GM21825 (cell line): Measurements from ENCODE around the gene ZNF81.
"Not testable (repeated sequence)": the region's sequence is repeated elsewhere in the genome, so short reads cannot be mapped to it uniquely, and the experiment has no call there.

Experiments used
- ATAC-seq: cut with Tn5 transposase; IDR thresholded peaks from one replicate; pipeline ENCODE4 v1.9.1; 2021; ENCODE audit warnings: mild to moderate bottlenecking, moderate library complexity; ENCODE audit not compliant: unreplicated experiment

ZNF81 gene

DNA sequence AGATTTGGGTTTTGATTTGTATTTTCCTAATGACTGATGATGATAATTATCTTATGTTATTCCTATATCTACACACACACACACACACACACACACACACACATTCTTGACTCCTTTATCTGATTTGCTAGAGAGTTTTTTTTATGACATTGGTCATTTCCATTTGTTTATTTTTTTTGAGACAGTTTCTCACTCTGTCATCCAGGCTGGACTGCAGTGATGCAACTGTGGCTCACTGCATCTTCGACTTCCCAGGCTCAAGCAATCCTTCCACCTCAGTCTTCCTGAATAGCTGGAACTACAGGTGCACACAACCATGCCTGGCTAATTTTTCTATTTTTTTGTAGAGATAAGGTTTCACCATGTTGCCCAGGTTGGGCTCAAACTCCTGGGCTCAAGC lies 6.7 kb downstream of the ZNF81 start:
- ATAC-seq = no peak

DNA sequence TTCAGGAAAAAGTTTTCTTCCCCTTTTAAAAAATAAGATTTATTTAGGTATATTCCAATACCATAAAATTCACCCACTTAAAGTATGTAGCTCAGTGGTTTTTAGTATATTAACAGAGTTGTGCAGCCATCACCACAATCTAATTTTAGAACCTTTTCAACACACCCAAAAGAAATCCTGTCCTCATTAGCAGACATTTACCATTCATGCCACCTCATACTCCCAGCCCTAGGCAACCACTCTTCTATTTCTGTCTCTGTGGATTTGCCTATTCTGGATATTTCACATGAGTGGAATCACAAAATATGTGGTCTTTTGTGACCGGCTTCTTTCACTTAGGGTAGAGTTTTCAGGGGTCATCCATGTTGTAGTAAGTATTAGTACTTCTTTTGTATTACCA lies 7.4 kb downstream of the ZNF81 start:
- no peak for ATAC-seq

DNA sequence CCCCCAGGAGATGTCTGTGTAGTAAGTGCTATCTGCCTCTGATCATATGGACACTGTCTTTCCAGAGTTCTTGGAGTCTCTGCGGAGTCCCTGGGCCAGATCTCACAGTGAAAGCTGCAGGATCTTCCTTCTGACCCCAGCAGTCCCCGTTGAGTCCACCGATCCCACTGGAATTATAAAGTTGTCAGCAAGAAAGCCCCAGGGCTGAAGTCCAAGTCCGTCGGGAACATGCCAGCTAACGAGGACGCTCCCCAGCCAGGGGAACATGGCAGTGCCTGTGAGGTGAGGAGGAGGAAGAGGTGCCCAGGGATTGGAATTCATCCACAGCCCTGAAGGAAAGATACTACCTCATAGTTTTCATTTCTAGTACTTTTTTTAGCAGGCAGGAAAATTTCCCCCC lies 9.3 kb downstream of the ZNF81 start:
- ATAC-seq = no peak

DNA sequence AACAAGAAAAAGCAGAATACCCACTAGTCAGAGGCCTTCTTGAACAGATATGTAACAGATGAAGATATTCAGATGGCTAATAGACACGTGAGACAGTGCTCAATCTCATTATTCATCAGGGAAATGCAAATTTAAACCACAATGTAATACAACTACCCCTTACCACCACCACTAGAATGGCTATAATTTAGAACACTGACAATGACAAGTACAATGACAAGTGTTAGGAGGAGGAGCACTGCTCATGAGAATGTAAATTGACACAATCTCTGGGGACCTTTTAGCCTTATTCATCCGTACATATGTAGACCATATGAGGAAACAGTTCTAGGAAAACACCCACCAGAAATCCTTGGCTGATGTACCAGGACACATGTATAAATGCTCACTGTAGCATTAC lies 13.1 kb downstream of the ZNF81 start:
- no peak for ATAC-seq

DNA sequence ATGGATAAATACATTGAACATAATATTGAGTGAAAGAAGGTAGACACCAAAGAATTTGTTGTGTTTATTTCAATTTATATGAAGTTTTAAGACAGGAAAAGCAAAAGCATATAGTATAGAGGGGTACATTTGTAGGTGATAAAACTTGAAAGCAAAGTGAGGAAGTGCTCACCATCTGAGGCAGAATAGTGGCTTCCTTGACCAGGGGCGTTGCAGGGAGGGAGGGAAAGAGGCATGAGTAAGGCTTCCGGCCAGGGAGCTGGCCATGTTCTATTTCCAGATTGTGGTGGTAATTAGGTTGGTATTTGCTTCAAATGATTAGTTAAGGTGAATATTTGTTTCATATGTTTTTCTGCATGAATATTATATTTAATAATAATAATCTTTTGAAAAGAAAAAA lies 13.7 kb downstream of the ZNF81 start:
- ATAC-seq = not testable (repeated sequence)

DNA sequence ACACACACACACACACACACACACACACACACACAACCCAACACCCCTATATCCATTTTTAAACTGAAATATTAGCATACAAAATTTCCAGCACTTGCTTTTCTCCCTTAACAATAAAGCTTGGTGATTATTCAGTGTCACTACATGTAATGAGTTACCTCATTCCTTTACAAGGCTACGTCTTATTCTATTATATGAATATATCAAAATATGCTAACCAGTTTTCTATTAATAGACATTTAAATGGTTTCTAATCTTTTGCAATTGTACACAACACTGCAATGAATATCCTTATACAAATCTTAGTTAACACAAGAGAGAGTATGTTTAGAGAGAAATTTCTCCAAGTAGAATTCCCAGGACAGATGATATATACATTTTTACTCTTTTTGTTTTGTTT lies 14.2 kb downstream of the ZNF81 start:
- ATAC-seq = no peak

DNA sequence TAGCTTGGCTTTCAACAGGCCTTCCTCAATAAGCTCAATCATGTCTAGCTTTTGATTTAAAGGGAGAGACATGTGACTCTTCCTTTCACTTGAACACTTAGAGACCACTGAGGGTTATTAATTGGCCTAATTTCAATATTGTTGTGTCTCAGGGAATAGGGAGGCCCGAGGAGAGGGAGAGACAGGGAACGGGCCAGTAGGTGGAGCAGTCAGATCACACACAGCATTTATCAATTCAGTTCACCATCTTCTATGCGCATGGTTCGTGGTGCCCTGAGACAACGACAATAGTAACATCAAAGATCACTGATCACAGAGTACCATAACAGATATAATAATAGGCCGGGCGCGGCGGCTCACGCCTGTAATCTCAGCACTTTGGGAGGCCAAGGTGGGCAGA lies 17.8 kb downstream of the ZNF81 start:
- no peak for ATAC-seq

DNA sequence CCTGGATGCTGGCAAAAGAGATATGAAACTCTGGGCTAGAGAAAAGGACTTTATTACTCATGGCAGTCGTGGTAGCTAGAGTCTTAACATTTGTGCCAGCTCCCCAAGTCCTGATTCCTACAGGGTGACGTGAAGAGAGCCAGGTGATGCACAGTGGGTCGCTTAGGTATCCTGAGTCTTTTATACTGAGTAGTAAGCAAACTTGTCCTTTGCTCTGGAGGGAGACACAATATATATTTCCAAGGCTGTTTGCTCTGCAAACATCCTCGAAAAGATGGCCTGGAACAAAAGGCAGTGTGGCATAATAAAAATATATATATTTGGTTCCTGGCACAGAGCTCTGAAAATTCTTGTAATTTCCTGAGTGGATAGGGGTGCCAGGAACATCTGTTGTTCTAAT lies 23.0 kb downstream of the ZNF81 start:
- no peak for ATAC-seq

DNA sequence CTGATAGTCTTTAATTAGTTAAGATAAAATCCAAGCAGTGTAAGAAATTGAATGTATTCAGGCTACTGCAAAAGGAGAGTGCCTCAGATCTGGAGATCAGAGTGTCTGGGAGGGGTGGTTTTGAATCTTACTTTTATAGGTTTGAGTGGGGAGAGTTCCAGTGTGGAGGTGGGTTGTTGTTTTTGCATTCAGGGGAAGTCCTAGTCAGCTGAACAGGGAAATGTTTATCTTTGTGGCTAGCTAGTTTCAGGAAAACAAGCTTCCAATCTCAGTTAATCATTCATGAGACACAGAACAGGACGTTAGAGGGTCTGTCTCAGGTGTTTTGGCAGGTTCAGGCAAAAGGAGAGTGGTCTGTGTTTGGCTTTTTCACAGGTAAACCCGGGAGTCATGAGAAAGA lies 26.0 kb downstream of the ZNF81 start:
- ATAC-seq = no peak

DNA sequence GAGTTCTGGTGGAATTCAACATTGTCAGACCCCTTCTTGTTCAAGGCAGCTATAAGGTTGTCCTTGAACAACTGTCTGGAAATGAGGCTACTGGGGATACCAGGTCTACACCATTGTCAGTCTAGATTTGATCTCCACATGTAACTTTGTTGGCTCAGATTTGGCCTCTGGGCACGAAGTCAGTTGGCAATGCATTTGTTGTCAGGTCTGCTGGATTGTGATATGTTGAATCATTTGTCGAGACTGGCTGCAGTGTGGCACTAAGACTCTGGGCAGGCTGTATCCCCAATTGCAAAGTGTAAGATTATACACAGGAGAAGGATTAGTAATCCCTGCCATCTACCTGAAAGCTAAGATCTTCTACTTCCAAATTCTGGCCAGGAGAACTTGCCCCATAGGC lies 26.5 kb downstream of the ZNF81 start:
- no peak for ATAC-seq

DNA sequence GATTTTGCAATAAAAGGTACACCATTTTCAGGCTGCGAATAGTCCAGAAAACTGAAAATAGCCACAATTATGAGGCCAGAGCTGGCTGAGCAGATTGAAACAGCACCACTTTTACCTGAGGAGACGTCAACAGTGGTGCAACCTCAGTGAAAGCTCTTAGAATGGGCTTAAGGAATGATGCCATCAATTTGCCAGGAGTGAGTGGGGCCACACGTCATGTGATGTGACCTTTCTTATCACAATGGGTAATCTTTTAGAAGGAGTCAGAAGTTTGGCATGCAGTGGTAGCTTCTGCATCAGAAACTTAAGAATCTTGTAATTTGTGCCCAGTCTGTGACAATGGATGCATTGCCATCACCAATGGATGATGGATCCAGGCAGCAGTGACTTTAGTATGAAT lies 27.6 kb downstream of the ZNF81 start:
- no peak for ATAC-seq

DNA sequence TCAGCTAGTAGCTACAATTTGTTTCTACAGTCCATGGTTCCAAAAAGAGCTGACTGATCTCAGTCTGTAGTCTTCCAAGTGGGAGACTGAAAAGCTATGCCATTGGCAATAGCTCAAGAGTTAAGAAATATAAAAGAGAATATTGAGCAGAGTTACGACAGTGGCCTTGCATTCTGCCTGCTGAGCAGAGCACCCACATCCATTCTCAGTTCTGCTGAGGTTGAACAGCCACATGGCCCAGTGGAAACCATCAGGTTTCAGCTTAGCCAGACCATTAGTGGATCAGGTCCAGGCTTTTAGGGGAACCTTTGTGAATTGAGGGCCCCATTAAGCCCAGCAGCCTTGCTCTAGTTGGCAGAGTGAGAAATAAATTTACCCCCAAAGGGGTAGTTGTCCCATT lies 28.1 kb downstream of the ZNF81 start:
- ATAC-seq = no peak

DNA sequence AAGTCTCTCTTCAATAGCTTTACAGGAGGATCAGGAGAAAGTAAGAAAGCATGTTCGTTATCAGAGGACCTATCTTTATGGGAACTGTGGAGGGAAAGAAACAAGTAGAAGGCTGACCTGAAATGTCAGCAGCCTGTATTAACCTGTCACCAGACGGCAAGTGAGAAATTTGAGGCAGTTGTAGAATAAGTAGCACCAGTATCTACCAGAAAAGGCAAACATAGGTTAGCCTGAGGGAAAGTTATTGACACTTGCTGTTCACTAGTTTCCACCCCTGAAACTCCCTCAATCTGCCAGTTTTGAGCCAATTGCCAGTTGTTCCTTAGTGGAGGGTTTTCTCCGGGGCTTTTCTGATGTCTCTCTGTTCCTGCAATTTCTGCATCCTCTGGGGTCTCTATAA lies 36.4 kb downstream of the ZNF81 start:
- no peak for ATAC-seq

DNA sequence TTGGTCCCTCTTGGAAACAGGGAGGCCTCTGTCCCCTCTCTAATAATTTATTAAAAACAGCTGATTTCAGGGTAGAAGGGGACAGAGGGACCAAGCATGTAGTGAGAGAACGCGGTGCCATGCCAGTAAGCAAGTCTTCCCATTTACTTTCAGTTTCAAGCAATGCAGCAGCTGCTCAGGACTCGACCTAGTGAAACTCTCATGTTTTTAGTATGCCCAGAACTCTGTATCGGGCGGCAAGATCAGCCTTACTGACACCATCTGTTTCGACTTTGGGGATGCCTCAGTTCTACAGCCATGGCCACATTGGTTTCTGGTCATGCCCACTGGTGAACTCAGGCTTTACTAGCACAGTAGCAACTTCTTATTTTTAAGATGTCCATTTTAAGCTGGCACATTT lies 40.6 kb downstream of the ZNF81 start:
- no peak for ATAC-seq

DNA sequence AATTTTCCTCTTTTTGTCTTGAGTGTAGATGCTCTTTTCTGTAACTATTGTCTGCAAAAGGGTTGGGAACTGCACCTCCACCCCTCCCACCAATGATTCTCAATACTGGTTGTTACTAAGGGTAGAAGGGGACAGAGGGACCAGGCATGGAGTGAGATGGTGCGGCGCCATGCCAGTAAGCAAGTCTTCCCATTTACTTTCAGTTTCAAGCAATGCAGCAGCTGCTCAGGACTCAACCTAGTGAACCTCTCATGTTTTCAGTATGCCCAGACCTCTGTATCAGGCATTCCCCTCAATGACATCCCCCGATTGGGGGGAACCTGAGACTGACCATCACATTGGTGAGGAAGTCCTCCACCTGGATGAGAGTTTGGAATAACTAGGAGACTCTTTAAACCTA lies 41.5 kb downstream of the ZNF81 start:
- no peak for ATAC-seq

DNA sequence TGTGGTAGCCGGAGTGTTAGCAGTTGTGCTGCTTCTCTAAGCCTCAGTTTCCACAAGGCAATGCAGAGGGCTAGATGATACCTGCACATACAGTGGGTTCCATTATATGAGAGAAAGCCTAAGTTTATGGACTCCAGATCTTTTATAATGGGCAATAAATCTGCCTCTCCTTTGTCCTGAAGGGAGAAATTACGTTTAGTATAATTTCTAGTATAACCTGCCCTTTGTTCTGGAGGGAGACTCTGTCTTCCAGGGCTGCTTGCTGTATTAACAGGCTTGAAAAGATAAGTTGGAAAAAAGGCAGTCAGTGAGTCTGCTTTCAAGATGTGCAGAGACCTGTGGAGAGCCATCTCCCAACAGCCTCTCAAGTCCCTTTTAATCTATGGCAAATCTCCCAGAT lies 42.8 kb downstream of the ZNF81 start:
- no peak for ATAC-seq

DNA sequence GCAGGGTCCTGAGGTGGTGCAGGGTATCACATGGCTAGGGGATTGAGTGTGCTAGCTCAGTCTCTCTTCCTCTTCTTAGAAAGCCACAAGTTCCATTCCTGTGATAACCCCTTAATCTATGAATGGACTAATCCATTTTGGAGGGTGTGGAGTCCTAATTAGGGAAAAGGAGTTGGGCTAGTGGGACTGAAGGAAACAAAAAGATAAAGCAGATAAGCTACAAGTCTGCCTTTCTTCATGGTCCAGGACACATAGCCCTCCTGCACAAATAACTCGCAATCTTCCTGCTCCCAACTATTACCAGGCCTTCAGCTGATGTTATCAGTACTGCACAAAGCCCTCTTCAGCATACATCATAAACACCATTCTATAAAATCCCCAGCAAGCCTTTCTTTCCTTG lies 44.2 kb downstream of the ZNF81 start:
- no peak for ATAC-seq

DNA sequence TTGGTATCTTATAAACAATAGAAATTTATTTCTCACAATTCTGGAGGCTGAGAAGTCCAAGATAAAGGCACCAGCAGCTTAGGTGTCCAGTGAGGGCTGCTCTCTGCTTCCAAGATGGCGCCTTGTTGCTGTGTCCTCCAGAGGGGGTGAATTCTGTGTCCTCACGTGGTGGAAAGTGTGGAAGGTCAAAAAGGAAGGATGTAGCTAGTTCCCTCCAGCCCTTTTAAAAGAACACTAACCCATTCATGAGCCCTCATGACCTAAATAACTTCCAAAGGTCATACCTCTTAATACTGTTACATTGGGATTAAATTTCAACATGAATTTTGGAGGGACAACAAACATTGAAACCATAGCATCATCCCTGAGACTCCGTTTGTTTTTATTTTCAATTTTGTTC lies 48.8 kb downstream of the ZNF81 start:
- no peak for ATAC-seq

DNA sequence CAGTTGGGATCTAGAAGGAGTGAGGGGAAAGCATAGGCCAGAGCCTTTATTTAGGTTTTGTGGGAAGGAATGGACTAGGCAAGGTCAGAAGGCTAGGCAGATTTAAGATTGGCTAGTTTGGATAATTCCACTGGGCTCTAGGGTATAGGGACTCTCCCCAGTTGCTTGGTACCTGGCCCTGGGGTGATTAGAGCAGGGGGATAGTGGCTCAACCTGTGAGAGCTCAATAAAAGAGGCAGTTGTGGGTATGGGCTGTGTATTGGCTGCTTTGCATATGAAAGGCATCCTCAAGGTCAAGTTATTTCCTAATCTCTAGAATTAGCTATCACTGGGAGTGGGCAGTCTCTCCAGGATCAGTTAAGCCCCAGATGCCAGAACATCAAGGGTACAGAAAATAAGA lies 61.3 kb downstream of the ZNF81 start:
- ATAC-seq = no peak

DNA sequence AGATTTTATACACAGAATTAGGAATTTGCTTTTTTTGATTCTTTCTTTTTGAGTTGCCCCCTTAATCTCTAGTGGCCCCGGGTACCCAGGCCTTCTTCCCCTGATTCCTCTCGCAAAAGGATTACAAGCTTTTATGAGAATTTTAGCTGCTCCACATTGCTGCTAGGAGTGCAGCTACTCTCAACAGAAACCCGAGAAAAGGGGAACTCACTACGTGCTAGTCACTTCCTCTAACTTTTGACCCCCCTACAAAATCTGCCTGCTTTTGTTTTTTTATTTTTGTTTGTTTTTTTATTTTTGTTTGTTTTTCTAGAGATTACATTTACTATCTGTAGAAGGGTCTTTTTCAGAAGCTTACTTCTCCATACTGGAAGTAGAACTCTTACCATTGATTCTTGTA lies 64.1 kb downstream of the ZNF81 start:
- ATAC-seq = no peak

DNA sequence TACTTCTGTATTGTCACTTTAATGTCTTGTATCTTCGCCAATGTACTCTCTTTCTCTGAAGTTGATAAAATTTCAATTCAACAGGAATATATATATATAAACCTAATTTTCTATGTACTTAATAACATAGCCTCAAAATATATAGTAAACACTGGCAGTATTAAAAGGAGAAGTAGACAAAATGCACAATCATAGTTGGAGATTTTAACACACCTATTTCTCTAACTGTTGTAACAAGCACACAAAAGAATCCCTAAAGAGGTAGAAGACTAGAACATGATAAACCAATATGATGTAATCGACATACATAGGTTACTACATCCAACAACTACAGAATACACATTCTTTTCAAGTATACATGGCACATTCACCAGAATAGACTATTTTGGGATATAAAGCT lies 65.5 kb downstream of the ZNF81 start:
- no peak for ATAC-seq

DNA sequence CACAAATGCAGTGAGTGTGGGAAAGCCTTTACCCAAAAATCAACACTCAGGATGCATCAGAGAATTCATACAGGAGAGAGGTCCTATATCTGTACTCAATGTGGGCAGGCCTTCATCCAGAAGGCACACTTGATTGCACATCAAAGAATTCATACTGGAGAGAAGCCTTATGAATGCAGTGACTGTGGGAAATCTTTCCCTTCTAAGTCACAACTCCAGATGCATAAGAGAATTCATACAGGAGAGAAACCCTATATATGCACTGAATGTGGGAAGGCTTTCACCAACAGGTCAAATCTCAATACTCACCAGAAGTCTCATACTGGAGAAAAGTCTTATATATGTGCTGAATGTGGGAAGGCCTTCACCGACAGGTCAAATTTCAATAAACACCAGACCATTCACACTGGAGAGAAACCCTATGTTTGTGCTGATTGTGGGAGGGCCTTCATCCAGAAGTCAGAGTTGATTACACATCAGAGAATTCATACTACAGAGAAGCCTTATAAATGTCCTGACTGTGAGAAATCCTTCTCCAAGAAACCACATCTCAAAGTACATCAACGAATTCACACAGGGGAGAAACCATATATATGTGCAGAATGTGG lies 79.3 kb downstream of the ZNF81 start:
- no peak for ATAC-seq

DNA sequence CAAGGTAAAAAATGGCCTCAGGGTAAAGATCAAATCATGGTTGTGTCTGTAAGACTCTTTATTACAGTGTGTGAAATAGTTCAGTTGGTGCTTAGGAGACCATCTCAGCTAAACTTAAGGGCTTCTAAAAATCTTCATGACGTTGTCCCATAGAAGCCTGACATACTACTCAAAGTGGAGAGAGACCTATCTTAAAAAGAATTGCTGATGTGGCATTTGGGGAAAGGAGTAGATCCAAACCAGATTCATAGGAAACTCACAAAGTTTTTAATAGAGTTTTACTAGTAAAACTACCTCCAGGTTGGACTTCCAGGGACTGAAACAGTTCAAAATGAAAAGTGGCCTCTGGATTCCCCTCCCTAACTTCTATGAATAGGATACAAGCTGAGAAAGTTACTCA lies 81.6 kb downstream of the ZNF81 start:
- ATAC-seq = no peak

DNA sequence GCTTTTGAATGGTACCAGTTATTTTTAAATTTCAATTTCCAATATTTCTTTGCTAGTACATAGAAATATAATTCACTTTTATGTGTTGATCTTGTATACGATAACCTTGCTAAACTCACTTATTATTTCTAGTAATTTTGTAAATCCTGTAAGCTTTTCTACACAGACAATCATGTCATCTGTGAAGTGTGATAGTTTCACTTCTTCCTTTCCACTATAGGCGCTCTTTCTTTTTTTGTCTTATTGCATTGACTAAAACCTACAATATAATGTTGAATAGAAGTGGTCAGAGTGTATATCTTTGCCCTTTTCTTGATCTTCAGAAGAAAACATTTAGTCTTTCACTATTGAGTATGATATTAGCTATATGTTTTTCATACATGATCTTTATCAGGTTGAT lies 90.5 kb downstream of the ZNF81 start:
- ATAC-seq = no peak
